ENCODE data around the gene SDHB. TPM values are rescaled to one million over a fixed set of nuclear protein-coding genes. Genes with fewer than 3 reads are reported as not detected.

SDHB gene
- total RNA-seq, 3 donors from 2014 or later, result 80.6 to 106 (median 97.7) TPM

DNA sequence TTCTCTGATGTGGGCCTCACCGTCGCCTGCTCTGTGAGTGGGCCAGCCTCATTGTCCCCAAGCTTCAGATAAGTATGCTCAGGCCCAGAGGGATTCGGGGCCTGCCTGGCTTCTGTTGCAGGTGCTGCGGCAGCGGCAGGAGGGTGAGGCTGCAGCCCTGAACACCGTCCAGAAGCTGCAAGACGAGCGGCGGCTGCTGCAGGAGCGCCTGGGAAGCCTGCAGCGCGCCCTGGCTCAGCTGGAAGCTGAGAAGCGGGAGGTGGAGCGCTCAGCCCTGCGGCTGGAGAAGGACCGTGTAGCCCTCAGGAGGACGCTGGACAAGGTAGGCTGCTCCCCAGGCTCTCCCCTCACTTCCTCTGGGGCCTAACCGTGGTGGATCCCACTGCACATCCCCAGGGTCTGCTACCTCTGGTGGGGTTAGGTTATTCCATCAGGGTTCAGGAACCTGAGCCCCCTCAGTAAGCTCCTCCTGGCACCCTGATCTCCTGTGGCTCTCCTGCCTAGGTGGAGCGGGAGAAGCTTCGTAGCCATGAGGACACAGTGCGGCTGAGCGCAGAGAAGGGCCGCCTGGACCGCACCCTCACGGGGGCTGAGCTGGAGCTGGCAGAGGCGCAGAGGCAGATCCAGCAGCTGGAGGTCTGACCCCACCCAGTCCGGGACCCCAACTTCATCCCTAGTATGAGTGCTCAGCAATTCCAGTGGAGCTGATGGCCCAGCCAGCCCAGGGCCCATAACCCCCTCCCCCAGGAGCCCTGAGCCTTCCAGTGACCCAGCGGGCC, 83.5 kb downstream of the SDHB start:
- no peaks in the 10 kb centered on the region for H3K27me3 ChIP-seq
- no peaks in the 10 kb centered on the region for H3K36me3 ChIP-seq
- H3K27ac ChIP-seq, result no peak overlapping the region
- TF ChIP-seq, protein P1, sequence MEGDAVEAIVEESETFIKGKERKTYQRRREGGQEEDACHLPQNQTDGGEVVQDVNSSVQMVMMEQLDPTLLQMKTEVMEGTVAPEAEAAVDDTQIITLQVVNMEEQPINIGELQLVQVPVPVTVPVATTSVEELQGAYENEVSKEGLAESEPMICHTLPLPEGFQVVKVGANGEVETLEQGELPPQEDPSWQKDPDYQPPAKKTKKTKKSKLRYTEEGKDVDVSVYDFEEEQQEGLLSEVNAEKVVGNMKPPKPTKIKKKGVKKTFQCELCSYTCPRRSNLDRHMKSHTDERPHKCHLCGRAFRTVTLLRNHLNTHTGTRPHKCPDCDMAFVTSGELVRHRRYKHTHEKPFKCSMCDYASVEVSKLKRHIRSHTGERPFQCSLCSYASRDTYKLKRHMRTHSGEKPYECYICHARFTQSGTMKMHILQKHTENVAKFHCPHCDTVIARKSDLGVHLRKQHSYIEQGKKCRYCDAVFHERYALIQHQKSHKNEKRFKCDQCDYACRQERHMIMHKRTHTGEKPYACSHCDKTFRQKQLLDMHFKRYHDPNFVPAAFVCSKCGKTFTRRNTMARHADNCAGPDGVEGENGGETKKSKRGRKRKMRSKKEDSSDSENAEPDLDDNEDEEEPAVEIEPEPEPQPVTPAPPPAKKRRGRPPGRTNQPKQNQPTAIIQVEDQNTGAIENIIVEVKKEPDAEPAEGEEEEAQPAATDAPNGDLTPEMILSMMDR (IDR thresholded peaks at IDR 0.05), result no peak
- TF ChIP-seq POLR2AphosphoS5 (IDR thresholded peaks at IDR 0.05) (no peak), POLR2A (IDR thresholded peaks at IDR 0.05) (no peak)
- no peaks in the 10 kb centered on the region for H3K9me3 ChIP-seq
- DNase-seq (ENCODE audit: low spot score in 2 of 2), result no peak
- H3K4me3 ChIP-seq, result no peak overlapping the region
- intact Hi-C loops (cut with DNase I; ENCODE audit: low total_unique reads), result no loop called here
- H3K4me1 ChIP-seq, result peaks cover 4 to 5% of the 10 kb centered on the region in 2 donors

DNA sequence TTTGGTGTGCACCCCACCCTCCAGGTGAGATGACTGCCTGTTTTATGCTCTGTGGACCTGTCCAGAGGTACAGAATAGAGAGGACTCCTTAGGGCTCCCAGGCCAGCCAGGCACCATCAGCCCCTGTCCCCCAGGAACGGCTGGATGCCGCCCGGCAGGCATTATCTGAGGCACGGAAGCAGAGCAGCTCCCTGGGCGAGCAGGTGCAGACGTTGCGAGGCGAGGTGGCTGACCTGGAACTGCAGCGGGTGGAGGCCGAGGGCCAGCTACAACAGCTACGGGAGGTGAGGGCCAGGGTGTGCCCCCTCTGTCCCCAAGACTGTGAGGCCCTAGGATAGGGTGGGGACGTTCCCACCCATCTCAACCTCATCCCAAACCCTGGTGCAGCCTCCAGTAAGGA, 84.2 kb downstream of the SDHB start:
- Histone ChIP-seq H3K4me3 (no peak overlapping the region), H3K36me3 (no peaks in the 10 kb centered on the region), H3K27ac (no peak overlapping the region), H3K4me1 (peaks cover 4 to 5% of the 10 kb centered on the region in 2 donors), H3K9me3 (no peaks in the 10 kb centered on the region), H3K27me3 (no peaks in the 10 kb centered on the region)
- intact Hi-C loops (cut with DNase I; ENCODE audit: low total_unique reads), result no loop called here
- TF ChIP-seq POLR2AphosphoS5 (IDR thresholded peaks at IDR 0.05), result no peak
- no peak for TF ChIP-seq POLR2A (IDR thresholded peaks at IDR 0.05)
- TF ChIP-seq, protein P1 (IDR thresholded peaks at IDR 0.05), result no peak
- no peak for DNase-seq (ENCODE audit: low spot score in 2 of 2)

DNA sequence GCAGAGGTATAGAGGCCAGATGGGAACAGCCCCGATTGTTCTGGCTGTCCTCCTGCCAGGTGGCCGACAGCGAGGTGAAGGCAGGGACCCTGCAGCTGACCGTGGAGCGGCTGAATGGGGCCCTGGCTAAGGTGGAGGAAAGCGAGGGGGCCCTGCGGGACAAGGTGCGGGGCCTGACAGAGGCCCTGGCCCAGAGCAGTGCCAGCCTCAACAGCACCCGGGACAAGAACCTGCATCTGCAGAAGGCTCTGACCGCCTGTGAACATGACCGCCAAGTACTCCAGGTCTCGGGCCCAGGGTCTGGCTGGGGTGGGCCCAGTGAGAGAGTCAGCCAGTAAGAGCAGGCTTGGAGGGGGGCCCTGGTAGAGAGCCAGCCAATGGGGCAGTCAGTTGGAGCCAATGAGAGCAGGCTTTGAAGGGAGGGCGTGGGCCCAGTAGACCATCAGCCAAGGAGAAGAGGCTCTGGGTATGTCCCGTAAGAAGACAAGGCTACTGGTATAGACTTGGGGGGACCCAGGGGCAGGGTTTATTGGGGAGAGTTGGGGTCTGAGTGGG, 84.7 kb downstream of the SDHB start:
- H3K27ac ChIP-seq, result no peak overlapping the region
- intact Hi-C loops (cut with DNase I; ENCODE audit: low total_unique reads), result no loop called here
- no peak overlapping the region for H3K4me3 ChIP-seq
- H3K36me3 ChIP-seq, result no peaks in the 10 kb centered on the region
- no peaks in the 10 kb centered on the region for H3K27me3 ChIP-seq
- no peak for DNase-seq (ENCODE audit: low spot score in 2 of 2)
- TF ChIP-seq POLR2AphosphoS5 (IDR thresholded peaks at IDR 0.05) (no peak), POLR2A (IDR thresholded peaks at IDR 0.05) (no peak)
- TF ChIP-seq, protein P1 (IDR thresholded peaks at IDR 0.05), result no peak
- peaks cover 4 to 5% of the 10 kb centered on the region in 2 donors for H3K4me1 ChIP-seq
- H3K9me3 ChIP-seq, result no peaks in the 10 kb centered on the region

Other genes starting within 250 kb of the SDHB start
- under 1 TPM; under 0.01 TPM for gene RNU1-2, start 158.1 kb downstream of the SDHB start, total RNA-seq
- gene CROCC, start 132.1 kb downstream of the SDHB start, total RNA-seq, result 10 to 100 TPM; 15.5 to 43.9 (median 24.7) TPM
- gene MFAP2, start 73.4 kb downstream of the SDHB start, total RNA-seq, result 10 to 100 TPM in 2 of 3 donors, 1 to 10 TPM in 1; 4.5 to 40.2 (median 10.8) TPM
- 10 to 100 TPM; 17.3 to 31.5 (median 31.3) TPM for gene ATP13A2, start 42.1 kb downstream of the SDHB start, total RNA-seq
- 10 to 100 TPM in 1 of 3 donors, 1 to 10 TPM in 1, under 1 TPM in 1; 0.32 to 29.4 (median 9.2) TPM for gene PADI2, start 65.4 kb upstream of the SDHB start, total RNA-seq
- under 1 TPM in 1 of 3 donors, not detected in 2; 0.33 TPM for gene PADI1, start 151.1 kb upstream of the SDHB start, total RNA-seq
- gene PADI3, start 195.1 kb upstream of the SDHB start, total RNA-seq, result not detected

Data from breast epithelium (tissue), 4 donors.